ENCODE data around the gene STXBP5.

Gene STXBP5

GRCh38 chr6:147211349-147211748, 7.1 kb downstream of the STXBP5 start:
- no peak for DNase-seq (ENCODE audit: low read depth)

DNA sequence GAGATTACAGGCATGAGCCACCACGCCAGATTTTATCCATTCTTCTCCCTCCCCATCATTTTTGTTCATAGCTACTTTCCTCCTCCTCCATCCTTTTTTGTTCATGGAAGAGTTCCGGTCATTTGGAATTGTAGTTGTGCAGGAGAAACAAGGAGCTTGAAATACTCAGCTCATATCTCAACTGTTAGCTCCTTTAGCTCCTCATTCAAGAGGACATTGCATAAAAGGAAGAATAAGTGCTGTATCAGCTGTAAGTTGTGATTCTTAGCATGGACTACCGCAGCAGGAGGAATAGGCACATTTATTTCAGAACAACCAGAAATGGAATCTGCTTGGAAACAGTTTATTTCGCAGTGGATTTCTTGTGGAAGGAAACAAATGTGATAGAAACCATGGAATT, 7.6 kb downstream of the STXBP5 start:
- no peak for DNase-seq (ENCODE audit: low read depth)

DNA sequence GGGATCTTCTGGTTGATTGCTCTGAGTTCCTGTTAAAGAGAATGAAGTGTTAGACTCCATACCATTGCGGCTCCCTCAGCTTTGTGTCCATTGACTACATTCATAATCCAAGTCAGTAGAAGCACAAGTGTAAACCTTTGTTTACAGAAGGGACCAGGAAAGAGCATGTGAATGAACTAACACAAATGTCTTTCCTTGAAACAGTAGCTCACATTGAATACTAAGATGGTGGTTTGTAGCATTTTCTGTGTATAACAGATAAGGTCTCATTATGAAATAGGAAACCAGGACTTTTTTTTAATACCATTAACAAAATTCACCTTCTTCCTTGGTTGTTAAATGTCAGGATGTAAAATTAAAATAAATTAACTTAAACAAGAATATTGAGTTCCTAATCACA, 8.4 kb downstream of the STXBP5 start:
- no peak for DNase-seq (ENCODE audit: low read depth)

GRCh38 chr6:147213772-147214171, 9.6 kb downstream of the STXBP5 start:
- no peak for DNase-seq (ENCODE audit: low read depth)

- DNase-seq (ENCODE audit: low read depth) = no peak
Observed at GRCh38 chr6:147214248-147215227, 10.3 kb downstream of the STXBP5 start.

GRCh38 chr6:147216915-147217314, 12.7 kb downstream of the STXBP5 start:
- no peak for DNase-seq (ENCODE audit: low read depth)

DNA sequence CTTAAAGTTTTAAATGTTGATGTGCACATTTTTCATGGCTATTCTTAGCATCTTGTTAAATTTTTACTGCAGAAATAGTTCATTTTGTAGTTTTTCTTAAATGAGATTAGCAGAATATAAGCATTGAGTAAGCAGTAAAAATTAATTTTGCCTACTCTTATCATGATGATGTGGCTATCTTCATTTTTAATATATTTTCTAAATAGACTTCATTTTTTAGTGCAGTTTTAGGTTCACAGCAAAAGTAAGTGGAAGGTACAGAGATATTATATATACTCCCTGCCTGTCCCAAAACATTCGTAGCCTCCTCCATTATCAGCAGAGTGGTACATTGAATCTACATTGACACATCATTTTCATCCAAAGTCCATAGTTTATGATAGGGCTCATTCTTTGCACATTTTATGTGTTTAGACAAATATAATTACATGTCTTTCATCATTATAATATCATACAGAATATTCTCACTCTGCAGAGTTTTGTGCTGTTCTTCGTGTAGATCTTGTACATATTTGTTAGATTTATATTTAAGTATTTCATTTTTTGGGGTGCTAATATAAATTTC, 13.7 kb downstream of the STXBP5 start:
- DNase-seq (ENCODE audit: low read depth) = no peak

DNA sequence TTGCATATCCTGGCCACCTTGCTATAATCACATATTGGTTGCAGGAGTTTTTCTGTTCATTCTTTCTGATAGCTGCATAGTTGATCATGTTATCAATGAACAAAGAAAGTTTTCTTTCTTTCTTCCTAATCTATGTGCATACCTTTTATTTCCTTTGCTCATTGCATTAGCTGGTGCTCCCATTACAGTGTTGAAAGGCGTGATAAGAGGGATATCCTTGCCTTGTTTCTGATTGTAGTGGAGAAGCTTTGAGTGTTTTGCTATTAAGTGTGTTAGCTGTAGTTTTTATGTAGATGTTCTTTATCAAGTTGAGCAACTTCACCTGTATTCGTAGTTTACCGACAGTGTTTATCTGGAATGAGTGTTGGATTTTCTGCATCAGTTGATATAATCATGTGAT, 14.6 kb downstream of the STXBP5 start:
- DNase-seq (ENCODE audit: low read depth) = no peak

DNA sequence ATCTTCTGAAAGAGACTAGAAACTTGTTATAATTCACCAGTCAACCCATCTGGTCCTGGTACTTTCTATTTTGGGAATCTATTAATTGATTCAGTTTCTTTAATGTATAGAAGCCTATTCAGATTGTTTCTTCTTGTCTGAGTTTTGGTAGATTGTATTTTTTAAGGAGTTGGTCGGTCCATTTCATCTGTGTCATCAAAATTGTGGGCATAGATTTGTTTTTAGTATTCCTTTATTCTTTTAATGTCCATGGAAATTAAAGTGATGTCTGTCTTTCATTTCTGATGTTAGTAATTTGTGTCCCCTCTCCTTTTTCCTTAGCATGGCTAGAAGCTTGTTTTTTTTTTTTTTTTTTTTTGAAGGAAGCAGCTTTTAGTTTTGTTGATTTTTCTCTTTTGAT, 15.2 kb downstream of the STXBP5 start:
- DNase-seq (ENCODE audit: low read depth) = no peak

- no peak for DNase-seq (ENCODE audit: low read depth)
Observed at GRCh38 chr6:147220345-147220744, 16.1 kb downstream of the STXBP5 start.

GRCh38 chr6:147221739-147222138, 17.5 kb downstream of the STXBP5 start:
- DNase-seq (ENCODE audit: low read depth) = no peak

DNA sequence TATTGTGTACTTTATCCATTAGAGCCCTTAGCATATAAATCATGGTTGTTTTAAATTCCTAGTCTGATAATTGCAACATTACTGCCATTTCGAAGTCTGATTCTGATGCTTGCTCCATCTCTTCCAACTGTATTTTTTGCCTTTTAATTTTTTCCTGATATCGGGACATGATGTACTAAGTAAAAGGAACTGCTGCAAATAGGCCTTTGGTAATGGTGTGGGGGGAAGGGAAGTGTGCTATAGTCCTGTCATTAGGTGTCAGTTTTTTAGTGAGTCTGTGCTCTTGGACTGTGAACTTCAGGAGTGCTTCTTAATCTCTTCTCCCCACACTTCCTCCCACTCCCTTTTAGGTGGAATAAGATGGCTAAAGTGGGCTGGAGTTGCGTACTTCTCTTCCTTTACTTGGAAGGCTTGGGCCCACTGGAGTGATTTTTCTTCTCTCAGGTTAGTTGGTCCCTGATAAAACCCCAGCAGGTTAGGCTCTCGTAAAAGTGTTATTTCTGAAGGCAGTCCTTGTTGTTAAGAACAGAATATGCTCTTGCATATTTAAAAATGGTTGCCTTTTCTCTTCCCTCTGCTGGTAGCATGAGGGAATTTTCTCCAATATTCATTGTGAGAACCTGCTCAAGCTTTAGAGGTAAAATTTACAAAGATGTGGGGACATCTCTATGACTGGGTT, 18.1 kb downstream of the STXBP5 start:
- DNase-seq (ENCODE audit: low read depth) = no peak

- no peak for DNase-seq (ENCODE audit: low read depth)
Observed at GRCh38 chr6:147223736-147224135, 19.5 kb downstream of the STXBP5 start.

DNA sequence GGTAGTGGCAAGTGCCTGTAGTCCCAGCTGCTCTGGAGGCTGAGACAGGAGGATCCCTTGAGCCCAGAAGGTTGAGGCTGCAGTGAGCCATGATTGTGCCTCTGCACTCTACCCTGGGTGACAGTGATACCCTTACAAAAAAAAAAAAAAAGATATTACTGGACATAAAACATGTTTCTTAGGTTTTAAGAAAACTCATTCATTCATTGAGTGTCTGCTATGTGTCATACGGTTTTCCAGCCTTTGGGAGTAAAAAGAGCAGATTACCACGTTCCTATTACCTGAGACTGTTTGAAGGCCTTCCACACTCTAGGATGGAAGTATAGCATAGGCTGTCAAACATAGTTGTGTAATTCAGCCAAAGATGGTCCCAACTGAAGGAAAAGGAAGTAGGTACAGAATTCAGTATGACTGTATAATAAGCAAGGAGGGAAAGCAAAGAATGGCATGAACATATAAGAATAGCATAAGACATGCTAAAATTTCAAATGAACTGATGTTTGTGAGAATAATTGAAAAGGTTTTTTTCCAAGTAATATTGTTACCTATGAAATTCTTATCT, 22.0 kb downstream of the STXBP5 start:
- no peak for DNase-seq (ENCODE audit: low read depth)

- no peak for DNase-seq (ENCODE audit: low read depth)
Observed at GRCh38 chr6:147226877-147227276, 22.7 kb downstream of the STXBP5 start.

- no peak for DNase-seq (ENCODE audit: low read depth)
Observed at GRCh38 chr6:147227770-147228320, 23.6 kb downstream of the STXBP5 start.

GRCh38 chr6:147231589-147231988, 27.4 kb downstream of the STXBP5 start:
- DNase-seq (ENCODE audit: low read depth) = no peak

- DNase-seq (ENCODE audit: low read depth) = no peak
Observed at GRCh38 chr6:147234685-147235084, 30.5 kb downstream of the STXBP5 start.

GRCh38 chr6:147238164-147238563, 33.9 kb downstream of the STXBP5 start:
- DNase-seq (ENCODE audit: low read depth) = no peak

DNA sequence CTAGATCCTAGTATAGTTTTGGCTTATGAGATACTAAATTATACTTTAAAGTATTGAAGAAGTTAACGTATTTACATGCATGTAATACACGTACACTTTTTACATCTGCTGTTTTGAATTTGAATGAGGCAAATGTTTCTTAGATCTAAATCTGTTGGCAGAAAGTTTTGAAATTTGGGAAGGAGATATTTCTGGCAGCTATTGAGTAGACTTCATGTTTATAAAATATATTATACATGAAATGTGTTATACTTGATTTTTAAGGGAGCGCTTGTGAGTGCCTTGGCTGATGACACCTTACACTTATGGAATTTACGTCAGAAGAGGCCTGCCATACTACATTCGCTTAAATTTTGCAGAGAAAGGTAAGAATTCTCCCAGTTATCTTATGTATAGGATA, 34.7 kb downstream of the STXBP5 start:
- DNase-seq (ENCODE audit: low read depth) = no peak

GRCh38 chr6:147244832-147245231, 40.6 kb downstream of the STXBP5 start:
- no peak for DNase-seq (ENCODE audit: low read depth)

DNA sequence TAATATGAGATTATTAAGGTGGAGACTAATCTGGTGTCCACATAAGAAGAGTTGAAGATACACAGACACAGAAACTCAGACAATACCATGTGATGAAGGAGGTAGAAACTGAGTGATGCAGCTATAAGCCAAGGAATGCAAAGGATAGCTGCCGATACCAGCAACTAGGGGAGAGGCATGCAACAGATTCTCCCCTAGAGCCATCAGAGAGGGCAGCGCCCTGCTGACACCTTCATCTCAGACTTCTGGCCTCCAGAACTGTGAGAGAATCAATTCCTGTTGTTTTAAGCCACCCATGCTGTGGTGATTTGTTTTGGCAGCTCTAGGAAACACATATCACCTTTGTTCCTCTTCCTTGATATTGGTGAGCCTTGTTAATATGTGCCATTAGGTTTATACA, 41.5 kb downstream of the STXBP5 start:
- DNase-seq (ENCODE audit: low read depth) = no peak

Data from fibroblast of the conjunctiva (primary cell).